SH-SY5Y (cell line): Measurements from ENCODE around the gene ZNF593OS.

ENCODE experiments used
- GATA2 ChIP-seq: IDR thresholded peaks from 2 replicates; pipeline ENCODE4 v1.6.1; 2011; ENCODE audit warnings: mild to moderate bottlenecking, low read depth, low read length
- GATA3 ChIP-seq: IDR thresholded peaks from 2 replicates; pipeline ENCODE4 v1.6.1; 2011; ENCODE audit warnings: low read depth, mild to moderate bottlenecking, low read length, moderate library complexity

The ZNF593OS gene

DNA sequence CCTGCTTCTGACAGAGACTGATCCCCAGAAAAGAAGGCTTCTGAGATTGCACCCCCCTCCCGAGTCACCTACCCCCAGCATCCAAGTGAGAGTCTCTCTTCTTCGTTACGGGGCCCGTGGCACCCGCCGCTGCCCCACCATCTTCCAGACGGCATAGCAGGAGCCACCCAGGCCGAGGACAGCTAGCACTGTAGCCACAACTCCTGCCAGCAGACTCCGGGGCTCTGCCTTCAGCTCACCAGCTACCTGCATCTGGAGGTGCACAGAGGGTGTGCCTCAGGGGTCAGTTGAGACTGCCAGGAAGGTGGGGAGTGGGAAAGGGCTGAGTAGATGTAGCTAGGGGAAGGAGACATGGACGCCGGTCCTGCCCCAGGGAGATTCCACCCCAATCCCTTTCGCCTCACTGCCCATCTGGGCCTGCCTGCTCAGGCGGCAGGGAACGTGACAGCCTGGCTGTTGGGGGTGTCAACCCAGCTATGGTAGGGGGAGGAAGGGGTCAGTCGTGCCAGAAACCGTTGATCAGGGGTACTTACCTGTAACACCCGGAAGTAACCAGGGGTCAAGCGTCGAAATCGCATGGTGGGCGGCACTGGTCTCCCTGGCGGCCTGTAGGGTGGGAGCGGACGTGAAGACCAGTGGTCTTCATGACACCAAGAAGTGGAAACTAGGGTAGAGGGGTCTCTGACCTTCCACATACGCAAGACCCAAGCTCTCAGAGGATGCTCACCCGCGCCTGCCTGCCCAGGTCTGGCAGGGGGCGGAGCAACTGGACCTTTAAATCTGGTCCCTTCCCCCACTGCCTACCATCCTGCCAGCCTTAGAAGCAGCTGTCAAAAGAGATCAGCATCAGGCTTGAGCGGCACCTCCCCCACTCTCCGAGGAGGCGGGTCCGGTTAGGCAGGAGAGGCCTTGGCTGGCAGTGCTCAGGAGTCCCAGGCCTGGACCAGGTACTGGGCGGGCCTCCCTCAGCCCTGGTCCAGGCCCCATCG is at the start of gene ZNF593OS:
Gene ZNF593OS, minus strand, starts transcription at position 749 of the 989 bp plus-strand sequence. Its CDS starts 171 bp downstream, at position 578.
- TF ChIP-seq GATA2 (no peak), GATA3 (no peak)

DNA sequence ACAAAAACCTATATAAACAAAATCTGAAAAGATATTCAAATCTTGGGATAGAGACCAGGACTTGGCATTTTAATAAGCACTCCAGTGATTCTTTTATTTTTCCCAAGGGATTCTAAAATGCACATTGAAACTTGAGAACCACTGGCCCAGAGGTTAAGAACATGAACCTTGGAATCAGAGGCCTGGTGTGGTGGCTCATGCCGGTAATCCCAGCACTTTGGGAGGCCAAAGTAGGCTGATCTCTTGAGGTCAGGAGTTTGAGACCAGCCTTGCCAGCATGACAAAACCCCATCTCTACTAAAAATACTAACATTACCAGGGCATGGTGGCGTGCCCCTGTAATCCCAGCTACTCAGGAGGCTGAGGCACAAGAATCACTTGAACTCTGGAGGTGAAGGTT is 49.5 kb upstream of the ZNF593OS start:
- no peak for TF ChIP-seq GATA2
- TF ChIP-seq GATA3 = no peak

DNA sequence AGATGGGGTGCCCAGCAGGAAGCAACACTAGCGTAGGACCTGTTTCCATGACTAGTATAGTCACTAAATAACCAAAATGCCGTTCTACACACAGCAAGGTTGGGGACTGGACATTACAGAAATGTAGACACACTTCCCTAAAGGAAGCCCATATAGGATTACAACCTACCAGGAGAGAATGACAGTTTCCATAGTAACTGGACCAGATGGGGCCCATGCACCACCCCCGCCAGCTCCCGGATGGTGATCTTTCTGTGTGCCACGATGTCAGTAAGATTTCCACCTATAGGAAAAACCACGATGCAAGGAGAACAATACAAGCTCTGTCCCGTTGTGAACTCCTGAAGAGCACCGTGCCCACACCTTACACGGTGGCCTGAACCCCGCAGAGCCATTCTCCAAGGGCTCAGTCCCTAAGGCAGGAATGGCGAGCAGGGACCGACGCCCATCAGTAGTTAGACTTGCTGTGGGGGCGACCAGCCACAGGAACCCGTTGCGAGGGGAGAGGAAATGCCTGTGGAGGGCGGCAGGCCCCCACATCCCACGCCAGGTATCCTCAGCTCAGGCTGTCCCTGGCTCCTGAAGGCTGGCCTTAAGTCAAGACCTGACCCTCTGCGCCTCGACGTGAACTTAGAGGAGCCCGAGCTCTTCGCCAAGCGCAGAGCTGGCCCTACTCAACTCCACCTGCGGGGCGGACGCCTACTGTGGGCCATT is 48.7 kb upstream of the ZNF593OS start:
- TF ChIP-seq GATA3 = no peak
- no peak for TF ChIP-seq GATA2

DNA sequence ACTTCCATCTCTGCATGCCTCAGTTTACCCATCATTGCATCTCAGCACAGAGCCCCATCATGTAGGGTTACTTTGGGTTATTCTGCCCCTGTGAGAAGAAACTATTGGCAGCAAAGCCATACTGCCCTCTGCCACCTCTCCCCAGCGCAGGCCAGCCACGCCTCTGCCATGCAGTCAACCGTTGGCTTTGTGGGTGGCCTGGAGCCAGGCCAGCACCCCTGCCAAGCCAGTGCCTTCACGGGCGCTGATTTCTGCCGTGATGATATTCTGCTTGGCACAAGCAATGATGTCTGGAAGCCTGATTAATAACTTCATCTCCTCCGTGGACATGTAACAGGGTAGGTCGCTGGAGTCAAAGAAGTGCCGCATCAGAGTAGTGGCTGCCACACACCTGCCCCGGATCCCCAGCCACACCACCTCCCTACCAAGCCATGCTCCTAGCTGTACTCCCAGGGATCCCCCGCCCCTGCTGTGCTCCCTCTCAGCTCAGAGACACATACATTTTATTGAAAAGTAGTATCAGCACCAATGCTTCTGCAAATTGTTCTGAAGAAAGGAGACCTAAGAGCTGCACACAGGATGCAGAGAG is 47.4 kb upstream of the ZNF593OS start:
- TF ChIP-seq GATA3 (no peak), GATA2 (no peak)

DNA sequence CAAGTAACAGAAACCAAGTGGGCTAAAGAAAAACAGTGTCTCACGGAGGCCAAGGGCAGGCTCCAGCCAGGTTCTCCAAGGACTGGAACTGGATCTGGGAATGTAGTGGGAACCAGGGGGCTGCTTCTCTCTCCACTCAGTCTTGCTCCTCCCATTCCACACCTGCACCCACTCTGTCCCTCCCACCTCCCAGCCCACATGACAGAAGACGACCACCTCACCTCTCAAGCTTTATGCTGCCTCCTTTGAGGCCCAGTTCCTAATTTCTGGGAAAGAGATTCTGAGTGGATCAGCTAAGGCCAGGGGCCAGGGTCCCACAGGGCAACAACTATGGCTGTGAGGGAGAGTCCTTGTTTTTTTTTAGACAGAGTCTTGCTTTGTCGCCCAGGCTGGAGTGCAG is 43.6 kb upstream of the ZNF593OS start:
- TF ChIP-seq GATA3 = no peak
- no peak for TF ChIP-seq GATA2

DNA sequence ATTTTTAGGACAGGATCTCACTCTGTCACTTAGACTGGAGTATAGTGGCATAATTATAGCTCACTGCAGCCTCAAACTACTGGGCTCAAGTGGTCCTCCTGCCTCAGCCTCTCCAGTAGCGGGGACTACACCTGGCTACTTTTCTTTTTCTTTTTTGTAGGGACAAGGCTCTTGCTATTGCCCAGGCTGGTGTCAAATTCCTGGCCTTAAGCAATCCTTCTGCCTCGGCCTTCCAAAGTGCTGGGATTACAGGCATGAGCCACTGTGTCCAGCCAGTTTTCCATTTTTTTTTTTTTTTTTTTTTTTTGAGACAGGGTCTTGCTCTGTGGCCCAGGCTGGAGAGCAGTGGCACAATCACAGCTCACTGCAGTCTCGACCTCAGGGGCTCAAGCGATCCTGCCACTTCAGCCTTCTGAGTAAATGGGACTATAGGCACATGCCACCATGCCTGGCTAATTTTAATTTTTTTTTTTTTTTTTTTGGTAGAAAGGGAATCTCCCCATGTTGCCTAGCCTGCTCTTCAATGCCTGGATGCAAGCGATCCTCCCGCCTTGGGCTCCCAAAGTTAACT is 41.8 kb upstream of the ZNF593OS start:
- TF ChIP-seq GATA3 (no peak), GATA2 (no peak)

DNA sequence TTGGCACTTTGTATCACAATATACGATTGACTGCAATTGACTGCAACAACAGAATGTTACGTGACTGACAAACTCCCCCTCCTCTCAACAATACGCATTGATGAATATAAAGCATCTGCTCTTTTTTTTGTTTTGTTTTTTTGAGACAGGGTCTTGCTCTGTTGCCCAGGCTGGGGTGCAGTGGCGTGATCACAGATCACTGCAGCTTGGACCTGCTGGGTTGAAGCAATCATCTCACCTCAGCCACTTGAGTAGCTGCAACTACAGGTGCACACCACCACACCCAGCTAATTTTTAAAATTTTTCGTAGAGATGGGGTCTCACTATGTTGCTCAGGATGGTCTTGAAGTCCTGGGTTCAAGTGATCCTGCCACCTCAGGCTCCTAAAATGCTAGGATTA is 41.1 kb upstream of the ZNF593OS start:
- TF ChIP-seq GATA2 = no peak
- no peak for TF ChIP-seq GATA3

DNA sequence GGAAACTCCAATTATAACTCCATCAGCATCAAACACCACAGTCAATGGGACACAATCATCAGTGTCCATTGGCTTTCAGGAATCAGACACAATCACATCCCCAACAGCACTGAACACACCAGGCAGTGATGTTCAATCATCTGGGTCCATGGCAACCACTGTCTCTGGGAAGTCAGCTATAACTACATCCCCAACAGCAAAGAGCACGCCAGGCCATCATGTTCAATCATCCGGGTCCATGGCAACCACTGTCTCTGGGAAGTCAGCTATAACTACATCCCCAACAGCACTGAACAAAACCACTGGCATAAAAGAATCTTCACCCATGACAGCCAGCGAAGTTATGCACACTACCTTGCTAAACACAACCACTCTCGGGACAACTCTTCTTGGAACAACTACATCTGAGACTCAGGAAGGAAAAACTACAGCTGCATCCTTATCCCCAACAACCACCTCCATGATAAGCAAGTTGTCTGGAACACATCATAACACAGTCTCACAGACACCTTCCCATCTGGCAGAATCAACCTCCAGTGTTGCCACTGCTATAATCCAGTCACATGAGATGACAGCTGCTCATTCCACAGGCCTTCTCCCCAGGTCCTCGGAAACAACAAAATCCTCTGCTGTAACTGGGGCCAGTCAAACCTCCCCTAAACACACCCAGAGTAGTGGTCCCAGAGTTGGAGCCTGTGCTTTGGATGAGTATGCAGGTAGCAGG is 38.7 kb upstream of the ZNF593OS start:
- no peak for TF ChIP-seq GATA2
- no peak for TF ChIP-seq GATA3

DNA sequence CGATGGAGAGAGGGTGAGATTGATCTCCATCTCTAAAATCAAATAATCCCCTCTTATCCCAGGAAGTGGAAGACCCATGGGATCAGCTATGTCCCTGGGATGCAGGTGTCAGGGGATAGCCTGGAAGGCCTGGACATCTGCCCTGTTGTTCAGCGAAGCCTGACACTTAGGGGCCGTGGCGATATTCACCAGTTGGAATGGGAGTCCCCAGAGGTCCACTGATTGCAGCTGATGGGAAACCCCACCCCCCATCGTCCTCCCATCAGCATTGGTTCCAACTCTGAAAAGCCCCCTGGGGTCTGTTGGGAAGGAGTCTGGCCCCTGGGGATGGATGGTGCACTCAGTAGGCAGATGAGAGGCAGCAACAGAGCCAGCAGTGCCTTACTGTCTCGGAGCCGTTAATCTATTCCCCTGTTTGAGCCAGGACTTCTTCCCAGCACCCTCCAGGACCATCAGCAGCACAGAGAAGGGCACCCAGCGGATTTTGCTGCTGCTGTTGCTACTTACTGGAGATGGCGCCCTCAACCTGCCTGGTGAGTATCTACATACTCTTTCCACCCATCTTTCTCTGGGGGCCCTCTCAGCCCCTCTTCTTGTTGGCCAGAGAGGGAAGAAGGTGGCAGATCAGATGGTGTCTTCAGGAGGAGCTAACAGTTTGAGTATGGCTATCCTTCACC is 32.1 kb upstream of the ZNF593OS start:
- TF ChIP-seq GATA3 (no peak), GATA2 (no peak)

DNA sequence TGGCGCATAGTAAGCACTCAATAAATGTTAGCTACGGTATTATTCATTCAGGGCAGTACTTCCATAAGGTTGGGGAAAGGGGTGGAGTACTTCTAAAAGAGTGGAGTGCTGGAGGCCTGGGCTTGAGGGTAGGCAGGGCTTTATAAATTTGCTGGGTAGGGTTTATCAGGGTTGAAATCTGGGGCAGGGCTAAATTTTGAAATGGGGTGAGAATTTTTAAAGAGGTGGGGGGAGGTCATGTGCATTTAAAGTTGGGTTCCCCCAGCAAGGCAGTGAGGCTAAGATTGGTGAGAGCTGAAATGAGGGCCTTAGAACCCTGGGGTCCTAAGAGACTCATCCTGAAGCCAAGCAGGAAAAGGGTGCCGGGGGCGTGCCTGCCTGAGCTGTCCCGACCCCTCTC is 28.8 kb upstream of the ZNF593OS start:
- TF ChIP-seq GATA2 (no peak), GATA3 (no peak)

DNA sequence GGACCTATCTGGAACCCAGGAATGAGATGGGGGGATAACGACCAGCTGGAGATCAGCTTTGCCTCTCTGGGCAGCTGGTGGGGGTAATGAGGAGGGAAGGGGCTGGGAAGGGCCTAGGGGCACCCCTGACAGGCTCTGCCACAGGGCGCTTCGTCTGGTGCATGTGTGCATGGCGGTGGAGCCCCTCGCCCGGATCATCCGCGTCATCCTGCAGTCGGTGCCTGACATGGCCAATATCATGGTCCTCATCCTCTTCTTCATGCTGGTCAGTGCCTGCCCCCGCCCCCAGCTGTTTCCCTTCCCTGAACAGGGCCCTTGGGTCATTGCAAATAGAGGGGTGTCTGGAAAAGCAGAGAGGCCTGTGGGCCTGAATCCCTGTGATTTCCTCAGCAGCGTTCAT is 26.2 kb upstream of the ZNF593OS start:
- TF ChIP-seq GATA3 = no peak
- TF ChIP-seq GATA2 = no peak

DNA sequence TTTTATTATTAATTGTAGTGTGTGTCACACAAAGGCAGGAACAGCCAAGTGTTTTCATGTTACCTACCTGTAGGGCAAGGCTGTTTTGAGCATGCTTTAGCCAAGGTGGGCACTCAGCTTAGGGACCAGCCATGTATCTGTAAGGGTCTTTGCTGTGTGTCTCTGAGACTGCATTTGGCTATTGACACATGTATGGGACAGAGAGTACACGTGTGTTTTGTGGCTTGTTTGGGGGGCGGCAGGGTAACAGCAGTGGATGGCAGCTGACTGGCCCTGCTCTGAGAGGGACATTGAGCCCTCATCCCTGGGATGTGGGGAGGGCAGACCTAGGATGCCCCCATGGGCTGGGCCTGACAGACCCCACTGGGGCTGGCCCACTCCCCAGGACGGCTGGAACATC is 25.7 kb upstream of the ZNF593OS start:
- TF ChIP-seq GATA2 (no peak), GATA3 (no peak)

DNA sequence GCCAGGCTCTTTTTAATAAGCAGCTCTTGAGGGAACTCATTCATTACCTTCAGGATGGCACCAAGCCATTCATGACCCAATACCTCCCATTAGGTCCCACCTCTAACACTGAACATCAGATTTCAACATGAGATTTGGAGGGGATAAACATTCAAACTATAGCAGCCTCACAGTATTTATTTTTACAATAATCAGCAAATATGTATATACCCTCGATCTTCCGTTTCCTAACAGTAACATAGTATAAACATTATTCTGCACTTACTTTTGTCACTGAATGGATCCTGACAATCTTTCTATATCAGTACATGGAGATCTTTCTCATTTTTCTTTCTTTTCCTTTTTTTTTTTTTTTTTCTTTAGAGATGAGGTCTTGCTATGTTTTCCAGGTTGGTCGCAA is 24.2 kb upstream of the ZNF593OS start:
- TF ChIP-seq GATA2 (no peak), GATA3 (no peak)

DNA sequence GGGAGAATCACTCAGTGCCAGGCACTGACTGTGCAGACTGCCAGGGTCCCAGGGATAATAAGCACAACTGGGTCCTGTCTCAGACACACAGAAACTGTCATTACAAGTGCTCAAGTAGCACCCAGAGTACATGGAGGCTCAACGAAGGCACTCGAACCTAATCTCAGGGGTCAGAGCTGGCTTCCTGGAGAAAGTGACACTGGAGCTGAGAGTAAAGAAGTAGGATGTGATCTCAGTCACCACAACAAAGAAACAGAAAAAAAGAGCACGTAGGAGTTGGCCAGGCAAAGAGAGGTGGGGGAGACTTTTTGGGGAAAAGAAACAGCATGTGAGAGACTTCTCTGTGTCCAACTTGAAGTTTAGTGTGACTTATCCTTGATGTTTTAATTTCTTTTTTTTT is 20.1 kb upstream of the ZNF593OS start:
- TF ChIP-seq GATA2 (no peak), GATA3 (no peak)
